ENCODE measurements around the gene XPC. TPM values are rescaled to one million over a fixed set of nuclear protein-coding genes. Genes with fewer than 3 reads are reported as not detected.
"Not testable (repeated sequence)": the region's sequence is repeated elsewhere in the genome, so short reads cannot be mapped to it uniquely, and the experiment has no call there.

The XPC gene
- 35.4 TPM for polyA plus RNA-seq
- long read RNA-seq, donor 1, partial matches to known transcripts: 0 of 2 reads
- long read RNA-seq, donor 1, other reads (novel, unspliced or antisense): 0 of 2 reads
- long read RNA-seq, donor 2, partial matches to known transcripts: 0 of 3 reads
- long read RNA-seq, donor 2, other reads (novel, unspliced or antisense): 0 of 3 reads
- long read RNA-seq, donor 3: 0 reads
- long read RNA-seq, donor 4, partial matches to known transcripts: 0 of 1 reads
- long read RNA-seq, donor 4, other reads (novel, unspliced or antisense): 0 of 1 reads
- long read RNA-seq, donor 5, partial matches to known transcripts: 0 of 5 reads
- long read RNA-seq, donor 5, other reads (novel, unspliced or antisense): 0 of 5 reads
- long read RNA-seq, donor 6, partial matches to known transcripts: 0 of 1 reads
- long read RNA-seq, donor 6, other reads (novel, unspliced or antisense): 0 of 1 reads
- long read RNA-seq, donor 7: 0 reads
- long read RNA-seq, donor 8, partial matches to known transcripts: 341 of 343 reads
- long read RNA-seq, donor 8, other reads (novel, unspliced or antisense): 0 of 343 reads
- long read RNA-seq, donor 9, partial matches to known transcripts: 6 of 7 reads
- long read RNA-seq, donor 9, other reads (novel, unspliced or antisense): 0 of 7 reads
- long read RNA-seq, donor 10, partial matches to known transcripts: 0 of 5 reads
- long read RNA-seq, donor 10, other reads (novel, unspliced or antisense): 0 of 5 reads
- long read RNA-seq, donor 11, partial matches to known transcripts: 0 of 3 reads
- long read RNA-seq, donor 11, other reads (novel, unspliced or antisense): 0 of 3 reads

DNA sequence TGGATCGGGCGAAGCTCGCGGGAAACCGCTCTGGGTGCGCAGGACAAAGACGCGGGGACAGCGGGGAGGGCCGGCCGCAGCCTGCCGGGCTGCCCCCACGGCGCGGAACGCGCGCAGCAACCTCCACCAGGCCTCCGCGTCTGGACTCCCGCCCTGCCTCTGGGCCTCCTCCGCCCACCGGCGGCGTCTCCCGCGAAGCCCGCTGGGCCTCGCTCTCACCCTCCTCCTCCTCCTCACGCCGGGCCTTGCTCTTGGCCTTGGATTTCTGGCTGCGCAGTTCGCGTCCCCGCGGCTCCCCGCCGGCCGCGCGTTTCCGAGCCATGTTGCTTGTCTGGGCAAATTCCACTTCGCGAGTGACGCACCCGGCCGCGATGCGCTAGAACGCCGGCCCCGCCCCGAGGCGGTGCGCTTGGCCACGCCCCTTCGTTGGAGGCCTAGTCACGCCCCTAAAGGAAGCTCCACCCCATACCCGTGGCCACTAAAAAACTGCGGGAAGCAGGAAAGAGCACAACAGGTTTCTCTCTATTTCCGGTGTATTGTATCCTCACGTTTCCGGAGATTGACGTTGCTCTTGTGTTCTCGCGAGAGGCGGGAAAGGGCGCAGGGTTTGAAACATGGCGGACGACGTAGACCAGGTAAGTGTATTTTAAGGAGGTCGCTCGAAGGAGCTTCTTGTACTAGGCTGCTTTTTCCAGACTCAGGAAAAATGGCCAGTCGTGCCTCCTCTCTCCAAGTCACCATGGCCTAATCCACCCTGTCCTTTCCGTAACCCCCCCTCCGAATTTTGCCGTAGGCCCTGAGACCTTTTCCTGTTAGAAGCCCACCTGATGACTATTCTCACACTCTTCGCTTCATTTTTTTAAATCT is at the start of gene XPC, which contains the start of gene LSM3:
Gene XPC, minus strand, starts transcription at position 355 of the 867 bp plus-strand sequence. Its CDS starts 33 bp downstream, at position 322.
Gene LSM3, plus strand, starts transcription at position 571 of the 867 bp plus-strand sequence. Its CDS starts 44 bp downstream, at position 615.
- H3K4me3 ChIP-seq (ENCODE audit: low read length): peak within 1 kb of the TSS; percentile 94
- WGBS (ENCODE audit: insufficient coverage, low lambda C conversion rate): no CpG with 5 or more reads among the region's 78 CpGs
- peak; percentile 98 to 99 for DNase-seq

GRCh38 chr3:14227856-14228255 is 49.5 kb upstream of the XPC start:
- DNase-seq: peak; percentile 86 to 94
- peak overlapping the region; percentile 68 for H3K27ac ChIP-seq (ENCODE audit: low read length)
- H3K4me3 ChIP-seq (ENCODE audit: low read length): no peak overlapping the region
- H3K27me3 ChIP-seq (ENCODE audit: control insufficient read depth, insufficient read depth, low read length): no peaks in the 10 kb centered on the region
- no peaks in the 10 kb centered on the region for H3K36me3 ChIP-seq (ENCODE audit: control insufficient read depth, insufficient read depth, low read length)
- no peaks in the 10 kb centered on the region for H3K9me3 ChIP-seq (ENCODE audit: control insufficient read depth, low read depth, low read length)
- peaks cover 78% of the 10 kb centered on the region for H3K4me1 ChIP-seq (ENCODE audit: control insufficient read depth, insufficient read depth, low read length)
- WGBS (ENCODE audit: insufficient coverage, low lambda C conversion rate): 33% methylated on average over 1 of the region's 1 CpG

More for the DNA sequence above, at the start of gene XPC, which contains the start of gene LSM3:
- H3K27me3 ChIP-seq (ENCODE audit: control insufficient read depth, insufficient read depth, low read length): no peaks in the 10 kb centered on the region
- peaks cover 12% of the 10 kb centered on the region for H3K4me1 ChIP-seq (ENCODE audit: control insufficient read depth, insufficient read depth, low read length)
- H3K36me3 ChIP-seq (ENCODE audit: control insufficient read depth, insufficient read depth, low read length): peaks cover 13% of the 10 kb centered on the region
- H3K9me3 ChIP-seq (ENCODE audit: control insufficient read depth, low read depth, low read length): no peaks in the 10 kb centered on the region
- H3K27ac ChIP-seq (ENCODE audit: low read length): peak within 1 kb of the TSS; percentile 80

DNA sequence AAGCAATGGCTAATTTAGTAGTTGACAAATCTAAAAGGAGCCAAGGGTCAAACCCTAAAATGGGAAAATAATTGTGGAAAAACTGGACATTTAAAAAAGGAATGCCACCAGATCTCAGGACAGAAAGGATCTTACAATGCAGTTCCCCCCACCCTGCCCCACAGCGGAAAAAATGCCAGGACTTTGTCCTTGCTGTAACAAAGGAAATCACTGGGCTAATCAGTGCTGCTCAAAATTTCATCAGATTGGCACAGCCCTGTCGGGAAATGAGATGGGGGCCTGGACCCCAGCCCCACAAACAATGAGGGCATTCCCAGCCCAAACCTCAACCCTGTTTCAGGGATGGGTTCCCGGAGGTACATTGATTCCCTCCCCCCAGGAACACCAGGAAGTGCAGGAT is 48.0 kb upstream of the XPC start:
- H3K27me3 ChIP-seq (ENCODE audit: control insufficient read depth, insufficient read depth, low read length): not testable (repeated sequence)
- WGBS (ENCODE audit: insufficient coverage, low lambda C conversion rate): no CpG with 5 or more reads among the region's 3 CpGs
- peak in 1 of 2 donors; percentile 53 for DNase-seq

DNA sequence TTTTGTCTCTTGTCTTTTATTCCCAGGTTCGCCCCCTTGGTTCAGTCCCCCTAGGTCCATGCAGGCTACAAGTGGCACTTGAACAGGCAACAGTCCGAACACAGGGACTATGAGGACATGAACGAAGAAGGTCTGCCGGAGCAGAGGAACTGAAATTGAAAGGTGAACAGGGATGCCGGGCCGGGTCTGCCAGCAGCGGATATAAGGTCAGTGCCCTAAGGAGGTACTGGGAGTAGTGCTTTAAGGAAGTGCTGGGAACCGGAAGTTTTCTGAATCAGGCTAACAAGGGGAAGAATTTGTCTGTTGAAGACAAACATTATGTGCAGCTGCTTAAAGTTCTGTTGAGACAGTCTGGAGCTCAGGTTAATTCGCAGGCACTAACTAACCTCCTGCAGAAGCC is 47.0 kb upstream of the XPC start:
- Histone ChIP-seq H3K36me3 (ENCODE audit: control insufficient read depth, insufficient read depth, low read length) (no peaks in the 10 kb centered on the region), H3K27me3 (ENCODE audit: control insufficient read depth, insufficient read depth, low read length) (no peaks in the 10 kb centered on the region), H3K4me3 (ENCODE audit: low read length) (no peak overlapping the region), H3K4me1 (ENCODE audit: control insufficient read depth, insufficient read depth, low read length) (peaks cover 56% of the 10 kb centered on the region), H3K27ac (ENCODE audit: low read length) (peak overlapping the region; percentile 26), H3K9me3 (ENCODE audit: control insufficient read depth, low read depth, low read length) (peaks cover 10% of the 10 kb centered on the region)
- WGBS (ENCODE audit: insufficient coverage, low lambda C conversion rate): no CpG with 5 or more reads among the region's 9 CpGs
- DNase-seq: no peak

More for the DNA sequence above, 48.0 kb upstream of the XPC start:
- not testable (repeated sequence) for H3K36me3 ChIP-seq (ENCODE audit: control insufficient read depth, insufficient read depth, low read length); H3K4me3 ChIP-seq (ENCODE audit: low read length); H3K9me3 ChIP-seq (ENCODE audit: control insufficient read depth, low read depth, low read length)
- Histone ChIP-seq H3K4me1 (ENCODE audit: control insufficient read depth, insufficient read depth, low read length) (peaks cover 65% of the 10 kb centered on the region), H3K27ac (ENCODE audit: low read length) (peak overlapping the region; percentile 57)

DNA sequence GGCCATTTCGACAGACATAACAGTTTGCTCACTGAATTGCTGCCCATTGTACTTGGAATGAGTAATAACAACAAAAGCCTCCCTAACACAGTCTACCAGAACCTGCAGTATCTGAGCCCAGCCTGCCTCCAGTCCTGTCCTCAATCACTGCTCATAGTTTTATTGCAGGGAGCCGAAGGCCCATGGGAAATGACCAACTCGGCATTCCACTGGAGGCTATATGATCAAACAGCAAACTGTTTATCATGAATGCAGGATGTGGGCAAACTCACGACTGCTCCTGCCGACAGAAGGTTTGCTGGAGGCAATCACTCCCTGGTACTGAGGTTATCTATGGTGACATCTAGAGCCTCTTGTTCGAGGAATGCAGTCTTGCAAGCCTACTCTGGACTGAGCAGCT is 46.5 kb upstream of the XPC start:
- Histone ChIP-seq H3K9me3 (ENCODE audit: control insufficient read depth, low read depth, low read length) (peaks cover 10% of the 10 kb centered on the region), H3K27ac (ENCODE audit: low read length) (peak overlapping the region; percentile 26), H3K36me3 (ENCODE audit: control insufficient read depth, insufficient read depth, low read length) (no peaks in the 10 kb centered on the region), H3K4me3 (ENCODE audit: low read length) (no peak overlapping the region), H3K4me1 (ENCODE audit: control insufficient read depth, insufficient read depth, low read length) (peaks cover 51% of the 10 kb centered on the region), H3K27me3 (ENCODE audit: control insufficient read depth, insufficient read depth, low read length) (no peaks in the 10 kb centered on the region)
- no peak for DNase-seq
- WGBS (ENCODE audit: insufficient coverage, low lambda C conversion rate): 60% methylated on average over 1 of the region's 6 CpGs

GRCh38 chr3:14223595-14223994 is 45.2 kb upstream of the XPC start:
- Histone ChIP-seq H3K4me1 (ENCODE audit: control insufficient read depth, insufficient read depth, low read length) (peaks cover 41% of the 10 kb centered on the region), H3K9me3 (ENCODE audit: control insufficient read depth, low read depth, low read length) (peaks cover 10% of the 10 kb centered on the region), H3K4me3 (ENCODE audit: low read length) (no peak overlapping the region), H3K27me3 (ENCODE audit: control insufficient read depth, insufficient read depth, low read length) (no peaks in the 10 kb centered on the region), H3K36me3 (ENCODE audit: control insufficient read depth, insufficient read depth, low read length) (no peaks in the 10 kb centered on the region), H3K27ac (ENCODE audit: low read length) (no peak overlapping the region)
- WGBS (ENCODE audit: insufficient coverage, low lambda C conversion rate): no CpG with 5 or more reads among the region's 1 CpG
- DNase-seq: no peak

- 83% methylated on average over 1 of the region's 3 CpGs for WGBS (ENCODE audit: insufficient coverage, low lambda C conversion rate)
- H3K36me3 ChIP-seq (ENCODE audit: control insufficient read depth, insufficient read depth, low read length): no peaks in the 10 kb centered on the region
- no peak overlapping the region for H3K4me3 ChIP-seq (ENCODE audit: low read length)
- DNase-seq: no peak
- H3K9me3 ChIP-seq (ENCODE audit: control insufficient read depth, low read depth, low read length): peaks cover 10% of the 10 kb centered on the region
- H3K4me1 ChIP-seq (ENCODE audit: control insufficient read depth, insufficient read depth, low read length): peaks cover 36% of the 10 kb centered on the region
- H3K27me3 ChIP-seq (ENCODE audit: control insufficient read depth, insufficient read depth, low read length): no peaks in the 10 kb centered on the region
- no peak overlapping the region for H3K27ac ChIP-seq (ENCODE audit: low read length)
Measured at GRCh38 chr3:14222900-14223594, 44.6 kb upstream of the XPC start.

GRCh38 chr3:14222457-14222856 is 44.1 kb upstream of the XPC start:
- H3K27me3 ChIP-seq (ENCODE audit: control insufficient read depth, insufficient read depth, low read length): no peaks in the 10 kb centered on the region
- WGBS (ENCODE audit: insufficient coverage, low lambda C conversion rate): no CpG with 5 or more reads among the region's 1 CpG
- H3K9me3 ChIP-seq (ENCODE audit: control insufficient read depth, low read depth, low read length): peaks cover 10% of the 10 kb centered on the region
- no peaks in the 10 kb centered on the region for H3K36me3 ChIP-seq (ENCODE audit: control insufficient read depth, insufficient read depth, low read length)
- H3K27ac ChIP-seq (ENCODE audit: low read length): no peak overlapping the region
- H3K4me1 ChIP-seq (ENCODE audit: control insufficient read depth, insufficient read depth, low read length): peaks cover 35% of the 10 kb centered on the region
- DNase-seq: no peak
- no peak overlapping the region for H3K4me3 ChIP-seq (ENCODE audit: low read length)

DNA sequence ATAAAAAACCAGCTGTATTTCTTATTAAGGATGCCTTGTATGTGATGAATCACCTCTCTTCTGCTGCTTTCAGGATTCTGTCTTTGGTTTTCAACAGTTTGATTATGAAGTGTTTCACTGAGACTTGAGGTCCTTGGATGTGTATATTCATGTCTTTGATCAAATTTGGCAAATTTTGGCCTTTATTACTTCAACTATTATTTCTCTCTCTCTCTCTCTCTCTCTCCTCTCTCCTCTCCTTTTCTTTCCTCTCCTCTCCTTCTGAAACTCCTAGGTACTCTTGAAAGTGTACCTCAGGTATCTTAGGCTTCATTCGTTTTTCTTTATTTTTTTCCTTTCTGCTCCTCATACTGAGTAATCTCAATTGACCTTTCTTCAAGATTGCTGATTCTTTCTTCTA is 43.5 kb upstream of the XPC start:
- DNase-seq: no peak
- Histone ChIP-seq H3K36me3 (ENCODE audit: control insufficient read depth, insufficient read depth, low read length) (no peaks in the 10 kb centered on the region), H3K4me1 (ENCODE audit: control insufficient read depth, insufficient read depth, low read length) (peaks cover 29% of the 10 kb centered on the region), H3K27me3 (ENCODE audit: control insufficient read depth, insufficient read depth, low read length) (no peaks in the 10 kb centered on the region), H3K27ac (ENCODE audit: low read length) (no peak overlapping the region), H3K4me3 (ENCODE audit: low read length) (no peak overlapping the region), H3K9me3 (ENCODE audit: control insufficient read depth, low read depth, low read length) (peaks cover 10% of the 10 kb centered on the region)
- 100% methylated on average over 1 of the region's 1 CpG for WGBS (ENCODE audit: insufficient coverage, low lambda C conversion rate)

All from large intestine (tissue), 12 donors.